Mesenchymal stem cell (in vitro differentiated cells and primary cell): ENCODE results near the gene TGM2.

Experiments
- DNase-seq: peaks from one replicate; pipeline ENCODE4 v3.0.0-alpha.2; 2013
- H2AFZ ChIP-seq: one replicate; pipeline ENCODE4 v1.6.1; 2013; ENCODE audit warnings: low read depth, mild to moderate bottlenecking, control low read depth, inconsistent platforms, low read length, moderate library complexity
- H2AK5ac ChIP-seq: 2 replicates; pipeline ENCODE4 v1.6.1; 2013; ENCODE audit warnings: low read length, moderate library complexity, mild to moderate bottlenecking, inconsistent platforms; ENCODE audit not compliant: severe bottlenecking
- H2BK120ac ChIP-seq: one replicate; pipeline ENCODE4 v1.6.1; 2013; ENCODE audit warnings: low read depth, mild to moderate bottlenecking, inconsistent platforms, low read length, moderate library complexity
- H2BK12ac ChIP-seq, 2 experiments: one replicate each; pipeline ENCODE4 v1.6.1; 2013; ENCODE audit warnings: inconsistent platforms in 2 of 2, low read length in 2 of 2, mild to moderate bottlenecking in 2 of 2, moderate library complexity in 2 of 2, control low read depth in 1 of 2
- H2BK15ac ChIP-seq: one replicate; pipeline ENCODE4 v1.6.1; 2013; ENCODE audit warnings: mild to moderate bottlenecking, low read depth, inconsistent platforms; ENCODE audit not compliant: poor library complexity, severe bottlenecking
- H2BK5ac ChIP-seq: 2 replicates; pipeline ENCODE4 v1.6.1; 2013; ENCODE audit warnings: low read depth, mild to moderate bottlenecking, low read length, control low read depth, inconsistent platforms; ENCODE audit not compliant: poor library complexity, severe bottlenecking
- H3K14ac ChIP-seq, 2 experiments: one replicate each; pipeline ENCODE4 v1.6.1; 2013; ENCODE audit warnings: inconsistent platforms in 2 of 2, low read length in 2 of 2, control low read depth in 1 of 2, mild to moderate bottlenecking in 1 of 2, moderate library complexity in 1 of 2
- H3K18ac ChIP-seq, 2 experiments: one replicate each; pipeline ENCODE4 v1.6.1; 2013; ENCODE audit warnings: inconsistent platforms in 2 of 2, low read length in 2 of 2, control low read depth in 1 of 2, low read depth in 1 of 2, mild to moderate bottlenecking in 1 of 2
- H3K23ac ChIP-seq, 2 experiments: one replicate each; pipeline ENCODE4 v1.6.1; 2013; ENCODE audit warnings: inconsistent platforms in 2 of 2, low read length in 2 of 2, mild to moderate bottlenecking in 2 of 2, moderate library complexity in 2 of 2, control low read depth in 1 of 2
- H3K27ac ChIP-seq: 2 replicates; pipeline ENCODE4 v1.5.1; 2013; ENCODE audit warnings: mild to moderate bottlenecking, moderate library complexity, low read length, control low read depth, inconsistent platforms; ENCODE audit not compliant: poor library complexity, severe bottlenecking
- H3K27me3 ChIP-seq, 2 experiments: 2 replicates each; pipeline versions ENCODE4 v1.6.1 to v1.7.0; 2013; ENCODE audit warnings: low read length in 2 of 2, mild to moderate bottlenecking in 2 of 2, moderate library complexity in 2 of 2, control low read depth in 1 of 2, inconsistent platforms in 1 of 2; ENCODE audit not compliant: control insufficient read depth in 1 of 2, insufficient read depth in 1 of 2
- H3K36me3 ChIP-seq, 2 experiments: 2 replicates each; pipeline versions ENCODE4 v1.6.1 to v1.7.0; 2013; ENCODE audit warnings: low read length in 2 of 2, control low read depth in 1 of 2, inconsistent platforms in 1 of 2, low read depth in 1 of 2, mild to moderate bottlenecking in 1 of 2; ENCODE audit not compliant: insufficient read depth in 2 of 2, control insufficient read depth in 1 of 2
- H3K4ac ChIP-seq, 2 experiments: one replicate each; pipeline ENCODE4 v1.6.1; 2013; ENCODE audit warnings: inconsistent platforms in 2 of 2, low read length in 2 of 2, mild to moderate bottlenecking in 2 of 2, moderate library complexity in 2 of 2, control low read depth in 1 of 2, low read depth in 1 of 2
- H3K4me1 ChIP-seq: 2 replicates; pipeline ENCODE4 v1.6.1; 2013; ENCODE audit warnings: low read depth, low read length, control low read depth; ENCODE audit not compliant: control insufficient read depth, insufficient read depth
- H3K4me2 ChIP-seq: 2 replicates; pipeline ENCODE4 v1.6.1; 2013; ENCODE audit warnings: low read length, mild to moderate bottlenecking, inconsistent platforms; ENCODE audit not compliant: poor library complexity, severe bottlenecking
- H3K4me3 ChIP-seq, 2 experiments: 2 replicates each; pipeline versions ENCODE4 v1.5.1 to v1.7.0; 2013; ENCODE audit warnings: low read length in 2 of 2, mild to moderate bottlenecking in 2 of 2, control low read depth in 1 of 2, low read depth in 1 of 2; ENCODE audit not compliant: insufficient read depth in 1 of 2
- H3K79me1 ChIP-seq: replicated peaks from 2 replicates; pipeline ENCODE4 v1.6.1; 2013; ENCODE audit warnings: mild to moderate bottlenecking, control low read depth, low read length, inconsistent platforms; ENCODE audit not compliant: poor library complexity, severe bottlenecking
- H3K9ac ChIP-seq: 2 replicates; pipeline ENCODE4 v1.7.0; 2013; ENCODE audit warnings: mild to moderate bottlenecking, low read length, moderate library complexity
- H3K9me3 ChIP-seq: 2 replicates; pipeline ENCODE4 v1.7.0; 2013; ENCODE audit warnings: mild to moderate bottlenecking, low read length; ENCODE audit not compliant: control insufficient read depth
- H4K8ac ChIP-seq: one replicate; pipeline ENCODE4 v1.6.1; 2013; ENCODE audit warnings: inconsistent platforms, mild to moderate bottlenecking, low read length, moderate library complexity
- H4K91ac ChIP-seq: one replicate; pipeline ENCODE4 v1.6.1; 2013; ENCODE audit warnings: mild to moderate bottlenecking, low read length, inconsistent platforms
- WGBS: methylation state at CpG from one replicate; pipeline ENCODE4 v1.1.7; 2013; ENCODE audit warnings: mixed read lengths; 5-methylcytosine and 5-hydroxymethylcytosine counted together

The TGM2 gene

GRCh38 chr20:38167851-38168760, 3.0 kb upstream of the TGM2 start:
- H2BK120ac ChIP-seq, result peak overlapping the region; percentile 56
- peak overlapping the region; percentile 17 for H3K9ac ChIP-seq
- 23% methylated on average over 6 of the region's 7 CpGs for WGBS
- no peak overlapping the region for H2BK5ac ChIP-seq
- no peaks in the 10 kb centered on the region for H3K79me1 ChIP-seq
- H4K8ac ChIP-seq, result peak overlapping the region; percentile 84
- H3K9me3 ChIP-seq, result no peaks in the 10 kb centered on the region
- H3K27me3 ChIP-seq, result peaks cover 0 to 5% of the 10 kb centered on the region in 2 experiments
- H2AK5ac ChIP-seq, result peak overlapping the region; percentile 55
- H3K27ac ChIP-seq, result peak overlapping the region; percentile 16
- no peak overlapping the region for H3K14ac ChIP-seq
- H4K91ac ChIP-seq, result peak overlapping the region; percentile 94
- H3K4me1 ChIP-seq, result peaks cover 27% of the 10 kb centered on the region
- no peak overlapping the region for H3K4me3 ChIP-seq
- peak overlapping the region; percentile 82 to 96 for H2BK12ac ChIP-seq
- no peak overlapping the region for H3K23ac ChIP-seq
- peak overlapping the region; percentile 38 for H2BK15ac ChIP-seq
- peak overlapping the region; percentile 68 to 83 for H3K4ac ChIP-seq
- no peak overlapping the region for H2AFZ ChIP-seq
- no peaks in the 10 kb centered on the region for H3K36me3 ChIP-seq
- peak overlapping the region; percentile 78 to 88 for H3K18ac ChIP-seq
- DNase-seq, result peak; percentile 92
- H3K4me2 ChIP-seq, result no peak overlapping the region

- no peak overlapping the region for H2AFZ ChIP-seq
- H3K79me1 ChIP-seq, result no peaks in the 10 kb centered on the region
- peak overlapping the region; percentile 37 for H4K8ac ChIP-seq
- H3K14ac ChIP-seq, result no peak overlapping the region
- H2BK5ac ChIP-seq, result no peak overlapping the region
- no peak overlapping the region for H3K4me3 ChIP-seq
- H2BK120ac ChIP-seq, result peak overlapping the region; percentile 56
- H3K9ac ChIP-seq, result no peak overlapping the region
- H3K23ac ChIP-seq, result no peak overlapping the region
- peak overlapping the region; percentile 94 for H4K91ac ChIP-seq
- H3K9me3 ChIP-seq, result no peaks in the 10 kb centered on the region
- H2BK15ac ChIP-seq, result no peak overlapping the region
- H3K27me3 ChIP-seq, result peaks cover 0 to 5% of the 10 kb centered on the region in 2 experiments
- WGBS, result 98% methylated on average over 8 of the region's 8 CpGs
- peak overlapping the region; percentile 82 to 96 for H2BK12ac ChIP-seq
- no peak for DNase-seq
- no peak overlapping the region for H3K4me2 ChIP-seq
- peak overlapping the region; percentile 16 for H3K27ac ChIP-seq
- peaks cover 27% of the 10 kb centered on the region for H3K4me1 ChIP-seq
- H2AK5ac ChIP-seq, result peak overlapping the region; percentile 36
- peak overlapping the region; percentile 78 to 88 for H3K18ac ChIP-seq
- H3K4ac ChIP-seq, result peak overlapping the region; percentile 61 to 83
- no peaks in the 10 kb centered on the region for H3K36me3 ChIP-seq
These were observed 2.3 kb upstream of the TGM2 start for GRCh38 chr20:38167328-38167850.

DNA sequence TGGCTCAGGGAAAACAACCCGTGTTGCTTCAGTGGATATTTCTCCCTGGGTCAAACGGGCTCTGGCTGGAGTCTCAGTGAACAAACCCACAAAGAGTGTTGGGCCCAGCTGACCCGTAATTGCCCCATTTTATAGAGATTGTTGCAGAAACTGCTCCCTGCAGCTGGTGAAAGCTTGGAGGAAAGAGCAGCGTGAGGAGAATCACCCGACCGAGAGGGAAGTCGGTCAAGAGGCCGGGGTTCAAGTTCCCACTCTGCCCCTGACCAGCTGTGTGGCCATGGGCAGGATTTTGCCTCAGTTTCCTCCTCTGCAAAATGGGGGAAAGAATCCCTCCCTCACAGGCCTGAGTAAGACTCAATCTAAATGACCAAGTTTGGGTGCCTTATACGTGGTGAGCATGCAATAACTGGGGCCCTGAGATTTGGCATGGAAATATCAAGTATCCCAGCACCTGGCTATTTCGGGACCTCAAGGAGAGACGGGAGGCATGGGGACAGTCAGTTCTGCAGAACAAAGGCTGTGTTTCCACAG, 1.7 kb upstream of the TGM2 start:
- Histone ChIP-seq H2BK120ac (peak overlapping the region; percentile 3), H2BK5ac (no peak overlapping the region), H2AFZ (no peak overlapping the region), H4K8ac (no peak overlapping the region), H3K14ac (no peak overlapping the region), H3K27ac (no peak overlapping the region), H3K4ac (peak overlapping the region; percentile 83), H3K4me1 (peaks cover 27% of the 10 kb centered on the region), H3K27me3 (peaks cover 0 to 5% of the 10 kb centered on the region in 2 experiments), H3K36me3 (no peaks in the 10 kb centered on the region), H2AK5ac (peak overlapping the region; percentile 58), H3K4me3 (no peak overlapping the region), H3K9me3 (no peaks in the 10 kb centered on the region), H3K23ac (no peak overlapping the region), H4K91ac (peak overlapping the region; percentile 44), H2BK12ac (peak overlapping the region; percentile 77 to 87), H3K79me1 (no peaks in the 10 kb centered on the region), H3K18ac (peak overlapping the region; percentile 50 to 72), H3K9ac (no peak overlapping the region), H2BK15ac (peak overlapping the region; percentile 26), H3K4me2 (no peak overlapping the region)
- WGBS, result 86% methylated on average over 11 of the region's 11 CpGs
- DNase-seq, result no peak
